C4-2B (cell line): ENCODE data around the gene NT5C1B.

Experiments
- H3K27ac ChIP-seq: fragments of 450-650 bp; 2 replicates; pipeline ENCODE4 v1.5.1; 2017
- CTCF ChIP-seq: fragments of 450-650 bp; conservative IDR thresholded peaks from 2 replicates; pipeline ENCODE4 v1.5.1; 2017; ENCODE audit warnings: mild to moderate bottlenecking
- ZFX ChIP-seq: fragments of 450-650 bp; IDR thresholded peaks from 2 replicates; pipeline ENCODE4 v1.6.1; 2017

NT5C1B gene

GRCh38 chr2:18611184-18611583 is 21.8 kb upstream of the NT5C1B start:
- TF ChIP-seq CTCF, result no peak
- no peak for TF ChIP-seq ZFX
- no peak overlapping the region for H3K27ac ChIP-seq

GRCh38 chr2:18610651-18611050 is 21.3 kb upstream of the NT5C1B start:
- no peak overlapping the region for H3K27ac ChIP-seq
- no peak for TF ChIP-seq CTCF
- no peak for TF ChIP-seq ZFX

- H3K27ac ChIP-seq, result no peak overlapping the region
- TF ChIP-seq ZFX (no peak), CTCF (no peak)
Measured at GRCh38 chr2:18610090-18610489, 20.7 kb upstream of the NT5C1B start.

- TF ChIP-seq CTCF (no peak), ZFX (no peak)
- no peak overlapping the region for H3K27ac ChIP-seq
Measured at GRCh38 chr2:18605115-18605514, 15.7 kb upstream of the NT5C1B start.

GRCh38 chr2:18604531-18604885 is 15.1 kb upstream of the NT5C1B start:
- no peak for TF ChIP-seq CTCF
- TF ChIP-seq ZFX, result no peak
- H3K27ac ChIP-seq, result no peak overlapping the region

- TF ChIP-seq ZFX (no peak), CTCF (no peak)
- H3K27ac ChIP-seq, result no peak overlapping the region
Measured at GRCh38 chr2:18603854-18604530, 14.6 kb upstream of the NT5C1B start.

- TF ChIP-seq CTCF, result no peak
- TF ChIP-seq ZFX, result no peak
- H3K27ac ChIP-seq, result no peak overlapping the region
Measured at GRCh38 chr2:18602298-18602697, 12.9 kb upstream of the NT5C1B start.
